HG03565 (cell line): ENCODE data around the gene HDAC2.
A peak's percentile ranks its signal among the peaks of the same experiment; 100 is the strongest.
"Not testable (repeated sequence)": the region's sequence is repeated elsewhere in the genome, so short reads cannot be mapped to it uniquely, and the experiment has no call there.

Experiments used
- ATAC-seq: cut with Tn5 transposase; IDR thresholded peaks from one replicate; pipeline ENCODE4 v1.9.1; 2021; ENCODE audit warnings: mild to moderate bottlenecking, moderate library complexity; ENCODE audit not compliant: unreplicated experiment

The HDAC2 gene

GRCh38 chr6:113976806-113977205 is 5.9 kb upstream of the HDAC2 start:
- no peak for ATAC-seq

- ATAC-seq: no peak
These were observed 793 bp upstream of the HDAC2 start for GRCh38 chr6:113971741-113972140.

GRCh38 chr6:113969888-113970804 is 802 bp downstream of the HDAC2 start:
- ATAC-seq: peak; percentile 10

- ATAC-seq: no peak
These were observed 2.5 kb downstream of the HDAC2 start for GRCh38 chr6:113968472-113968871.

- no peak for ATAC-seq
These were observed 3.2 kb downstream of the HDAC2 start for GRCh38 chr6:113967777-113968176.

DNA sequence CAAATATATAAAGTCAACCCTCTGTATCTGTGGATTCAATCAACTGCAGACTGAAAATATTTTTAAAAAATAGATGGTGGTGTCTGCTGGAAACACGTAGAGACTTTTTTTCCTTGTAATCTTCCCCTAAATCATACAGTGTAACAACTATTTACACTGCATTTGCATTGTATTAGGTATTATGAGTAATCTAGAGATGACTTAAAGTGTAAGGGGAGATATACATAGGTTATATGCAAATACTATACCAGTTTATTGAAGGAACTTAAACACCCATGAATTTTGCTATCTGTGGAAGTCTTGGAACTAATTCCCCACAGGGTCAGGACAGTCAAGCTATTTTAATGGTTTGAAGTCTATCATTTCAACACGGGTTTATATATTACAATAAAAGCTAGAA is 10.2 kb downstream of the HDAC2 start:
- peak; percentile 80 for ATAC-seq

DNA sequence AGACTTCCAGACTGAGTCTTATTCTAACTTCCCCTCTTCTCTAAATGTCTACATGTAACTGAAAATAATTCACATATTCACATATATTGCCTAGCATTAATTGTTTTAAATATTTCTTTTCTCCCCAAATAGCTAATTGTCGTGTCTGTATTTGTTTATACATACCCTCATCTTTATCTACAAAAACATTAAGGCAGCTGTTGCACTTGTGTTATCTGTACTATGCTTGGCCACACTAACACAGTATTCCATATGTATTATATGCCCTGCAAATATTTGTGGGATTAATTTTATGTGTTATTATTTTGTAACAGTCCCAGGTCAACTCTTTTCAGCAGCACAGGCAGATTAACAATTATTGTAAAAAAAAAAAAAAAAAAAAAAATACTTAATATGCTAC is 11.7 kb downstream of the HDAC2 start:
- ATAC-seq: no peak

DNA sequence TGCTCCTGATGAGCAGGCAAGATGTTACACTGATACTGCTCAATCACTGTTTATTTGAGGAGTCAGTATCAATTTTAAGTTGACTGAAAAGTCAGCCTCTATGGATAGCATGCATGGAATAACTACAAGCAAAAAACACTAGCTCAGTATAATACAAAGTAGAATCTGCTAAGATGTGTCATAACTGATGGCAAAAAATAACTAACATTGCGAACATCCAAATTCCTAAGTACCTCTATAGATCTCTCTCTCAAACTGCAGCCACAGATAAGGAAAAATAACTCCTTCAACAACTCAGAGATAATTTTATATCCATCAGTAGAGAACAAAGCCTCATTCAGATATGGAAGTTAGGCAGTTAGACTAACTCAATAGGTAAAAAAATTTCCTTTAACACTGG is 16.3 kb downstream of the HDAC2 start:
- no peak for ATAC-seq

DNA sequence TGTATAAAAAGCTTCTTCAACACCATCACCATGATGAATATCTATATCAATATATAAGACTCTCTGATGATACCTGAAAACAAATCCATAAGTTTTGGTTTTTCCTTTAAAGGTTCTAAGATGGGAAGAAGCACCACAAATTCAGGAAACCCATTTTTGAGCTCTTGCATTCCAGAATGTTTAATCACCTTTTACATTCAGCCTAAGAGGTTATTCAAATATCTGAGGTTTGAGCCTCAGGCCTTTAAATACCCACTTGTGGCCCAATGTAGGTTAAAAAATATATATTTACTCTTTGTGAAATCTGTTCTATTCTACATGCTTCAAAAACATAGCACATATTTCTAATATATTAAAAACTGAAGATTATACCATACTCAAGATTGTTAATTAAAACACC is 17.6 kb downstream of the HDAC2 start:
- ATAC-seq: no peak

GRCh38 chr6:113949499-113949898 is 21.4 kb downstream of the HDAC2 start:
- no peak for ATAC-seq

- ATAC-seq: no peak
These were observed 26.2 kb downstream of the HDAC2 start for GRCh38 chr6:113944701-113945100.

- no peak for ATAC-seq
These were observed 31.1 kb downstream of the HDAC2 start for GRCh38 chr6:113939825-113940224.

DNA sequence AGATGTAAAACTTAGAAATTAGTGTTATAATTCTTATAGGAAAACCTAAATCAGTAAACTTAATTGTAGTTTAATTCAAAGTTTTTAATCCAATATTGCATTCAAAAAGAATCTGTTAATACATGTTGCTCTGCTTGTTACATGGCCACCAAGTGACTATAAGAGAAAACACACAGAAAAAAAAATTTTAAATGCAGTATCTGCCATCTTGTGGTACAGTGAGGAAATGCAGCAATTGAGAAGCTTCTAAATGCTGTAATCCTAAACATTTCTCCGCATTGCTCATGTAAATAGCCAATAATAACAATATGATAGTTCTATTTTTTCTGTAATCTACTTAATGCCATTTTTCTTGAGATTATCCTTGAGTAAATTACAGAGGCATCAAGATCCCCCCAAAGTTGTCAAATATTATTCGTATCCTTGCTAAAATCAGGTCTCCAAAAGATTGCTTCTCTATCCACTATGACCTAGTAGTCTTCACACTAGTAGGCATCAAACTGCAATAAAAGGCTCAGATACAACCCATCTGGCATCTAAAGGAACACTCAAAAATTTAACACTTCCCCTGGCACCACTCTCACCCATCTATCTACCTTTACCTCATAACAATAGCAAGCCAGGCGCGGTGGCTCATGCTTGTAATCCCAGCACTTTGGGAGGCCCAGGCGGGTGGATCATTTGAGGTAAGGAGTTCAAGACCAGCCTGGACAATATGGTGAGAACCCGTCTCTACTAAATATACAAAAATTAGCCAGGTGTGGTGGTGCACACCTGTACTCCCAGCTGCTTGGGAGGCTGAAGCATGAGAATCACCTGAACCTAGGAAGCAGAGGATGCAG is 34.6 kb downstream of the HDAC2 start:
- ATAC-seq: peak; percentile 93

DNA sequence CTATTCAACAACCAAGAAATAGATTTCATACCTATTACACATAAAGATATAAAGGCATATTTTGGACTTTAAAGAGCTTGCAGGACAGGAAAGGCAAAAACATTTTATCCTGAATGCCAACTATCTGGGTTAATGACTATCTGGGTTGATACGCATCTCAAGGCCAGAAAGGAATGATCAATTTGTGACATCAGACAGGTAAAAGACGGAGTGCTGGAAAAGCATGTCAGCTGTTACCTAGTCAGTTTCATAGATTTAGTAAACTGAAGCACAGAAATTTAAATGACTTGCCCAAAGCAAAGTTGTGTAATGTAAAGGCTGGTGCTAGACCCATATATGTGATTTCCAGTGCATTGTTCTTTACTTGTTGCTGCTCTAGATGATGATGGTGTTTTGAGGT is 36.8 kb downstream of the HDAC2 start:
- ATAC-seq: no peak

DNA sequence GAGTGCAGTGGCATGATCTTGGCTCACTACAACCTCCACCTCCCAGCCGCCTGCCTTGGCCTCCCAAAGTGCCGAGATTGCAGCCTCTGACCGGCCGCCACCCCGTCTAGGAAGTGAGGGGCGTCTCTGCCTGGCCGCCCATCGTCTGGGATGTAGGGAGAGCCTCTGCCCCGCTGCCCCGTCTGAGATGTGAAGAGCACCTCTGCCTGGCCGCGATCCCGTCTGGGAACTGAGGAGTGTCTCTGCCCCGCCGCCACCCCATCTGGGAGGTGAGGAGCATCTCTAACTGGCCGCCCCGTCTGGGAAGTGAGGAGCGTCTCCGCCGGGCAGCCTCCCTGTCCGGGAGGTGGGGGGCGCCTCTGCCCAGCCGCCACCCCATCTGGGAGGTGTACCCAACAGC is 39.0 kb downstream of the HDAC2 start:
- not testable (repeated sequence) for ATAC-seq

DNA sequence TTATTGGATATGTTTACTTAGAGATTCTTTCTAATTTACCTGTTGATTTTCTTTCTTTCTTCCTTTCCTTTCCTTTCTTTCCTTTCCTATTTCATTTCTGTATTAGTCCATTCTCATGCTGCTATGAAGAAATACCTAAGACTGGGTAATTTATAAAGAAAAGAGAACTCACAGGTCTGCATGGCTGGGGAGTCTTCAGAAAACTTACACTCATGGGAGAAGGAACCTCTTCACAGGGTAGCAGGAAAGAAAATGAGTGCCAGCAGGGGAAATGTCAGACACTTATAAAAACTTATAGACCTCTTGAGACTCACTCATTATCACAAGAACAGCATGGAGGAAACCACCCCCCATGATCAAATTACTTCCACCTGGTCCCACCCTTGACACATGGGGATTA is 40.8 kb downstream of the HDAC2 start:
- ATAC-seq: no peak

- ATAC-seq: no peak
These were observed 43.9 kb downstream of the HDAC2 start for GRCh38 chr6:113927001-113927400.

GRCh38 chr6:113925378-113925777 is 45.6 kb downstream of the HDAC2 start:
- no peak for ATAC-seq

DNA sequence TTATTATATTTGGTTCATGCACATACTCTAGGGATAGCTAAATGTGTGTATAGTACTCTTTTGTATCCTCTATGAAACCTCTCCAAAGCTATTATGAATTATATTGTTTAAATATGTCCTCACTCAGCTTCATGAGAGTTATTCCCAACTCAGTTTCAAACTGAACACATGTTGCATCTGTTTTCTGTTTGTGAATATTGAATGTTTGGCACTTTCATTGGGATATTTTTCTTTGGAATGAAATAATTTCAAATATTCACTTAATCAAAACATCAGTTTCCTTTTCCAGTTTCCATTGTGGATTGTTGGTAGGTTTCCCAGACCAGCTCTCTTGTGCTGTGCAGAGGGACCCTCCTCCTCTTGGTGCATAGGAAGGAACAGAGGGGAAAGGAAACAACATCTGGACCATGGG is 46.6 kb downstream of the HDAC2 start:
- ATAC-seq: no peak

DNA sequence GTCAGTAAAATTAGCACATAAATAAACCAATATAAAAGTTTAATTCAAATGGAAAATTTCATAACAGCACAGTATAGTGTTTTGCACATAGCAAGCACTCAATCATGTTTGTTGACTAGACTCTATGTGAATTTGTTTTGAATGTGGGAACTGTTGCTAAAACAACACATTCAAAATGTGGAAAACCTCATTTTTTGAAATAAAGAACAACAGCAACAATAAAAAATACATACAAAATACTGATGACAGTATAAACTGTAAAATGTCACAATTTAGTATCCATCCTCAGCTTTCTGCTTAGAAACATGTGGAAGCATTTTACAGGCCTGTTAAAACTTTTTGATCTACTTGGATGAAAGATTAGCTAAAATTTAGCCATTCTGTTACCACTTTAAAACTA is 47.4 kb downstream of the HDAC2 start:
- ATAC-seq: no peak

GRCh38 chr6:113921299-113921904 is 49.5 kb downstream of the HDAC2 start:
- ATAC-seq: no peak
